Stimulated activated memory B cell treated with anti-CD40 and anti-IgM and Interleukin-4, amounts not matched to agents 10 μg/mL and 1 μg/mL and 100 μg/mL, for 72 hours (primary cell): ENCODE data around the gene SOX13.

Experiments used
- ATAC-seq: fragments of 150-1000 bp; cut with Tn5 transposase; 2 replicates; pipeline ENCODE4 v1.10.0; 2021
- H3K27ac Mint-ChIP-seq: one replicate; pipeline ENCODE4 v1.8.0; 2022; ENCODE audit warnings: mild to moderate bottlenecking, mixed read lengths
- H3K27me3 Mint-ChIP-seq: one replicate; pipeline ENCODE4 v1.8.0; 2022; ENCODE audit warnings: mixed read lengths
- H3K36me3 Mint-ChIP-seq: one replicate; pipeline ENCODE4 v1.8.0; 2022; ENCODE audit warnings: mixed read lengths
- H3K4me1 Mint-ChIP-seq: one replicate; pipeline ENCODE4 v1.8.0; 2022; ENCODE audit warnings: mixed read lengths
- H3K4me3 Mint-ChIP-seq: one replicate; pipeline ENCODE4 v1.8.0; 2022; ENCODE audit warnings: mild to moderate bottlenecking, moderate library complexity, mixed read lengths
- H3K9me3 Mint-ChIP-seq: one replicate; pipeline ENCODE4 v1.8.0; 2022; ENCODE audit warnings: mixed read lengths

The SOX13 gene

GRCh38 chr1:204142032-204142974 lies 69.4 kb downstream of the SOX13 start:
- H3K27ac Mint-ChIP-seq: no peak overlapping the region
- peaks cover 39% of the 10 kb centered on the region for H3K27me3 Mint-ChIP-seq
- no peak for ATAC-seq
- H3K9me3 Mint-ChIP-seq: peaks cover 3% of the 10 kb centered on the region
- H3K4me1 Mint-ChIP-seq: no peaks in the 10 kb centered on the region
- H3K4me3 Mint-ChIP-seq: no peak overlapping the region
- no peaks in the 10 kb centered on the region for H3K36me3 Mint-ChIP-seq

DNA sequence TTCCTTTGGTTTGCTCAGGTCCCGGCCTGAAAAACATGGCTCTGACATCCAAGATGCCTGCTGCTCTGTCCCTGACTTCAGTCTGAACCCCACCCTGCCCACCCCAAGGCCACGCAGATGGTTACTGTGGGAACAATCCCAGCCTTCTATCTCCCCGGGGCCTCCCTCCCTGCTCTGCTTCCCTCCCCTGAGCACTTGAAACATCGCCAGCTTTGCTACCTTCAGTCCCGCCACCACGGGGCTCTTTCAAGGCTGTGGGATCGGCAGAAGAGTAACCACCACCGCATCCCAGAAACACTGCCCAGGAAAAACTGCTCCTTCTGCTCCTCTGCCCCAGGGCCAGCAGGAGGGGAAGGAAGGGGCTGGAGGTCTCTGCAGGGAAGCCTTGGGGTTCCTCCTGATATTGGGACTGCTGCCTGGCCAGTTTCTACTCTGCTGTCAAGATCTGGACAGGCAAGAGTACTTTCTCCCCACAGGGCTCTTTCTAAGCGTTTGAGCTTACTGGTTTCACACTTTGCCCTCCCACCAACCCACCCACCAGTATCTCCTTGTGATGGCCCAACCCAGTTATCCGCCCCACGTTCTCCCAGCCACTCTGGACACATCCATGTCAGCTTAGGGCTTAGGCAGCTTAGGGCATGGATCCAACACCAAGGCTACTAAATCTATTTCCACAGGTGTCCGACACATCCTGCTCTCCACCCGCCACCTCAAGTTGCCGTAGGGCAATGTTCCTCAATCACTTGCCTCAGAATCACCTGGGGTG lies 70.5 kb downstream of the SOX13 start:
- no peaks in the 10 kb centered on the region for H3K36me3 Mint-ChIP-seq
- no peak overlapping the region for H3K27ac Mint-ChIP-seq
- H3K9me3 Mint-ChIP-seq: peaks cover 3% of the 10 kb centered on the region
- peaks cover 34% of the 10 kb centered on the region for H3K27me3 Mint-ChIP-seq
- H3K4me3 Mint-ChIP-seq: no peak overlapping the region
- peaks cover under 1% of the 10 kb centered on the region for H3K4me1 Mint-ChIP-seq
- no peak for ATAC-seq

- no peak for ATAC-seq
- Mint-ChIP-seq H3K4me3 (no peak overlapping the region), H3K36me3 (no peaks in the 10 kb centered on the region), H3K9me3 (peaks cover 2% of the 10 kb centered on the region), H3K27me3 (peaks cover 30% of the 10 kb centered on the region), H3K27ac (no peak overlapping the region), H3K4me1 (peaks cover 11% of the 10 kb centered on the region)
These were observed 72.2 kb downstream of the SOX13 start for GRCh38 chr1:204145033-204145504.

DNA sequence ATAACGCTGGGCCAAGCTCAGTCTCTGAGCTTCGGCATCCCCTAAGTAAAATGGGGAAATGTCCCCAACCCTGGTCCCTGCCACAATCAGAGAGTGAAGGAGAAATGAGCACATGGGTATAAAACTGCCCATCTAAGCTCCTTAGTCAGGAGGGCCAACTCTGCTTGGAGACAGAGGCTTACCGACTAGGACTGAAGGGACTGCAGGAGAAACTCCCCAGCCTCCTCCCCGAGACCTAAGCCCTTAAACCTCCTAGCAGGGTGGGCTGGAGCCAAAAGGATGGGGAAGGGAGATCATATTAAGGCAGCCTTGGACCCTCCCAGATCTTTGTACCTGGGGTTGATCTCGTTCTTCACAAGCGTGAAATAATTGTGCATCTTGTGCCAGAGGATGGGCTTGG lies 73.4 kb downstream of the SOX13 start:
- ATAC-seq: no peak
- Mint-ChIP-seq H3K27ac (no peak overlapping the region), H3K27me3 (peaks cover 27% of the 10 kb centered on the region), H3K4me1 (peaks cover 11% of the 10 kb centered on the region), H3K9me3 (no peaks in the 10 kb centered on the region), H3K4me3 (no peak overlapping the region), H3K36me3 (no peaks in the 10 kb centered on the region)

- Mint-ChIP-seq H3K4me3 (no peak overlapping the region), H3K36me3 (no peaks in the 10 kb centered on the region), H3K4me1 (peaks cover 11% of the 10 kb centered on the region), H3K27ac (no peak overlapping the region), H3K27me3 (peaks cover 23% of the 10 kb centered on the region), H3K9me3 (no peaks in the 10 kb centered on the region)
- no peak for ATAC-seq
These were observed 74.0 kb downstream of the SOX13 start for GRCh38 chr1:204146965-204147364.

- Mint-ChIP-seq H3K4me3 (no peak overlapping the region), H3K27ac (no peak overlapping the region), H3K4me1 (peaks cover 16% of the 10 kb centered on the region), H3K36me3 (no peaks in the 10 kb centered on the region), H3K9me3 (no peaks in the 10 kb centered on the region), H3K27me3 (peaks cover 23% of the 10 kb centered on the region)
- no peak for ATAC-seq
These were observed 74.8 kb downstream of the SOX13 start for GRCh38 chr1:204147406-204148383.

DNA sequence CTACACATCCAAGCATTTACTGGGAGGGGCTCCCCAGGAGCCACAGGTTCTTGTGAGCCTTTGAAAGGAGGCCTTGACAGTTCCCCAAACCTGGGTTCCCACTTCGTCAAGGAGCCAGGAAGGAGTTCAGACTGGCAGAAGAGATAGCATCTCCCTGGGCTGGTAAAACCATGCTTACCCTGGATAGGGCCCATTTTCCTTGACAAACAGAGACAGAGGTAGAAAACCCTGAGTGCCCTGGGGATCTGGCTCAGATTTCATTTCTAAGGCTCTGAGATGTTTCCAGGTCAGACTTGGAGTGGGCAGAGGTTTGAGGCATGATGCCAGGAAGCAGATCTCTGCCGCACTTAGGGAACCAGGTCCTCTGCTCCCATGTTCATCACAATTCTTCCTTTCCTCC lies 76.2 kb downstream of the SOX13 start:
- ATAC-seq: no peak
- Mint-ChIP-seq H3K27ac (no peak overlapping the region), H3K4me1 (peaks cover 16% of the 10 kb centered on the region), H3K27me3 (peaks cover 26% of the 10 kb centered on the region), H3K4me3 (no peak overlapping the region), H3K36me3 (no peaks in the 10 kb centered on the region), H3K9me3 (no peaks in the 10 kb centered on the region)

DNA sequence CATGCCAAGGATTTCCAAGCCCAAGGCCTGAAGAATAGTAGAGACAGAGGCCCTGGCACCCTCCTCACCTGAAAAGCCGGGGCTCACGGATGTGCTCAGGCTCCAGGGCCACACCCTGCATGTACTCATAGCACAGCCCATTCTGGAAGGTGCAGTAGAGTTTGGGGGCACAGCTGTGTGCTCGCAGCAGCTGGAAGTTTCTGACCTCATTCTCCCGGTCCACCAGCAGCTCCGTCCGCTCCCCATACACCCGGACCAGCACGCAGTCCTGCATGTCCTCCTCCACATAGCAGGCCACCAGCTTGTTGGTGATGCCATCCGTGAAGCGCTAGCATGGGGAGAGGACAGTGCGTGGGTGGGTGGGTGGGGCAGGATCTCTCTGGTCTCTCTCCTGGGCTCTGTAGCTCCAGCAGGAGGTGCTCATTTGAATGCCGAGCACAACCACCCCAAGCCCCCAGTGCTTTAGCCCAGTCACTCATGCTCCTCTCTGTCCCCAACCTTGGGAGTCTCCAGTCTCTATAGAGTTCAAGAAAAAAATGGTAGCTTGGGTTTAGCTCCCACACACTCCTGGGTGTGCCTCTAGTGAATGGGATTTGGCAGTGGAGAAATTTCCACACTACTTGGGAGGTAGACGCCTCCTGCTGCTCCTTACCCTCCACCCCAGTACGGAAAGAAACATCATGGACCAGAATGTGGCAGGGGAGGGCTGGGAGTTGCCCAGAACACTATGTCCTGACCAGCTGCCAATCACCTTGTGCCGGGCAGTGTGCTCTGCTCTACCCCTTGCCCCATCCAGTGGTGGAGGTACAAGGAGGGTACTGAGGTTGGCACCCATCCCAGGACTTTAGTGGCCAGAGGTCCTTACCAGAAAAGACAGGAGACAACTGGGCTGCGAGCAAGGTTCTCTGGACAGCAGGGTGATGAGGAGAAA lies 77.0 kb downstream of the SOX13 start:
- Mint-ChIP-seq H3K4me3 (no peak overlapping the region), H3K4me1 (peaks cover 16% of the 10 kb centered on the region), H3K36me3 (no peaks in the 10 kb centered on the region), H3K9me3 (no peaks in the 10 kb centered on the region), H3K27me3 (peaks cover 26% of the 10 kb centered on the region), H3K27ac (no peak overlapping the region)
- ATAC-seq: no peak

DNA sequence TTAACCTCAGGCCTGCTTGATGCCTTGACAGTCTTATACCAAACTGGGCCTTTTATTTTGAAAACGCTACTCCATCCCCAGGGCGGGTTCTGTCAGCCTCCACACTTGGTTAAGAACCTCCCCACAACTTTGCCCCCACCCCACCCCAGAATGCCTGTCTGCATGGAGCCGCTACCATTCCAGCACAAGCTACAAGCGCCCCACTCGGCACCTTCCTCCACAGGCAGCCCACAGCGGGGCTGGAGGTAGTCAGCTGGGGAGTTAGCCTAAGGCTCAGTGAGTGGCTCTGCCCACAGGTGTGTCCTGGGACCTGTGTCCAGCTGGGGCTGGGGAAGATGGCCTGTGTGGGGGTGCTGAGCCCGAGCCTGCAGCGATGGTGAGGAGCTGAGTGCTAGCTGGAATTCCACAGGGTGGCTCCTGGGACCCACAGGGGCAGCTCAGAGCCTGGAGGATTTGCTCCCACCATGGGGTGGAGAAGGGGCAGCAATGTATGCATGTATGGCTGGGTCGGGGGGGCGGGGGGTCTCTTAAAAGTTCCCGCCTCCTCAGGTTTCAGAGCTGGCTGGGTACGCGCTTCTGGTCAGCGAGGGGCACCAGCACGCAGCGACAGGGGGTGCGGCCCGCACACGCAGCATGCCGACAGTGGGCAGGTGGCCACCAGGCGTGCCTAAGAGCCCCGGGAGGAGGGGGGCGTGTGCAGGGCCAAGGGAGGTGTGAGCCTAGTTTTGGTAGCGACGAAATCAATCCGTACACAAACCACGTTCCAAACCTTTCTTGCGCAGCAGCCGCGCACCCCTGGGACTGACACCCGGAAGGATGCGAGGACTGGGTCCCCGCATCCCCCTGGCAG lies 78.0 kb downstream of the SOX13 start:
- Mint-ChIP-seq H3K4me1 (peaks cover 16% of the 10 kb centered on the region), H3K27ac (no peak overlapping the region)

DNA sequence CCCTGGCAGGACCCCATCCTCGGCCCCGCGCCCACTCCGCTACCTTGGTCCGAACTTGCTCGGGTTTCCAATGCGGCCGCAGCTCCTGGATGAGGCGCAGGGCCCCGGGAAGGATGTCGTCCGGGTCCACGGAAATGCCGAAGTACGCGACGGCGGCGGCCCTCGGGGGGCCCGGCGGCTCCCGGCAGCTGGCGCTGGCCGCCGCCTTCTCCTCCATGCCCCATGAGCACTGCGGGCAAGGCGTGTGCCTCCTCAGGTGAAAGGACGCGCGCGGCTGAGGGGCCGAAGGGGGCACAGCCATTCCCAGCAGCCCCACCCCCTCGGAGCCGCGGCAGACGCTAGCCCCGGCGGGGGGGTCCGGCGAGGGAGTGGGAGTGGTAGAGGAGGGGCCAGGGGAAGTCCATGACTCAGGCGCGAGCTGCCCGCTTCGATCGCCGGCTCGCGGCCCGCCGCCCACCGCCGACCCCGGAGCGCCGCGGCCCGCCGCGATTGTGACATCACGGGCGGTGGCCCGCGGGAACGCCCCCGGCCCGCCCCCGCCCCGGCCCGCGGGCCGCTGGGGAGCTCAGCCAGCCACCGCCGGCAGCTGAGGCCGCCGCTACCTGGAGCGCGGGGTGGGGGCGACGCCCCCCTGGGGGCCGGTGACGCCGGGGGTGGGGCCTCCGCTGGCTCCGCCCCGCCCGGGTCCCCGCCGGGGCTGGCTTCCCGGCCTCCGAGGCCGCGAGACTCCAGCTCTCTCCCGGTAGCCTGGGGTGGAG lies 78.8 kb downstream of the SOX13 start, which contains the start of gene ETNK2:
Gene ETNK2 (minus strand): TSS at position 493 of the 758 bp plus-strand sequence. CDS start 192 bp downstream, at position 301.
- H3K4me3 Mint-ChIP-seq: peak within 1 kb of the TSS; percentile 72
- H3K4me1 Mint-ChIP-seq: peaks cover 16% of the 10 kb centered on the region
- H3K9me3 Mint-ChIP-seq: no peaks in the 10 kb centered on the region
- no peak within 1 kb of the TSS for H3K27ac Mint-ChIP-seq
- peak; percentile 50 for ATAC-seq
- peaks cover 33% of the 10 kb centered on the region for H3K27me3 Mint-ChIP-seq
- no peaks in the 10 kb centered on the region for H3K36me3 Mint-ChIP-seq

More for the DNA sequence above, 78.0 kb downstream of the SOX13 start:
- no peaks in the 10 kb centered on the region for H3K36me3 Mint-ChIP-seq
- peaks cover 27% of the 10 kb centered on the region for H3K27me3 Mint-ChIP-seq
- H3K9me3 Mint-ChIP-seq: no peaks in the 10 kb centered on the region
- peak overlapping the region; percentile 72 for H3K4me3 Mint-ChIP-seq
- no peak for ATAC-seq

DNA sequence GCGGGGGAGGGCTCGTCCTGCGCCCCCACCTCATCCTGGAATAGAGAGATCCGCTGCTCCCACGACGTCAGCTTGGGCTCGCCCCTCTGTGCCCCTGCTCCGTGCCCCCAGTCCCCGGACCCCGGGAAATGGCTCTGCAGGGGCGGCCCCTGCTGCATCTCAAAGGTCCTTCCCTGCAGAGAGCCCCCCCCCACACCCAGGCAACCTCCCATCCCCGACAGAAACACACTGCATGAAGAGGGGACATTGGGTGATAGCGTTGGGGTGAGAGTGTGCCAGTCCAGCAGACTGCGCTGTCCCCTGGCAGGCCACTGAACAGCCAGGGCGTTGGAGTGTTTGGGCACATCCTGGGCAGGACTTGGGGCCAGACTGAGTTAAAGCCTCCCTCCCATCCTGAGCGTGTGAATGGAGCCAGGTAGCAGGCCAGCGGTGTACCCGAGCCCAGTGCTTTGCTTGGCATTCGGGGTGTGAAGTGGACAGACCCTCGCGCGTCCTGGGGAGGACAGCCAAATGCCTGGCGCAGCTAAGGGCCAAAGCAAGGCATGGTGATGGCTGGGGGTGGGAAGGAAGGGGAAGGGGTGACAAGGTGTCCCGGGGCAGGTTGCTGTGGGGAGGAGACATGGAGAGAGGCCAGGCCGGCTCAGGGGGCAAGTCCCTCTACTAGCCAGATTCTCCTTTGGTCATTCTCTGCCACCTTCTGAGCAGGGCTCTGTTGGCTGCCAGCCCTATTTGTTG lies 79.6 kb downstream of the SOX13 start:
- Mint-ChIP-seq H3K9me3 (no peaks in the 10 kb centered on the region), H3K36me3 (no peaks in the 10 kb centered on the region), H3K4me3 (peak overlapping the region; percentile 66), H3K4me1 (peaks cover 16% of the 10 kb centered on the region), H3K27ac (no peak overlapping the region), H3K27me3 (peaks cover 33% of the 10 kb centered on the region)
- no peak for ATAC-seq

DNA sequence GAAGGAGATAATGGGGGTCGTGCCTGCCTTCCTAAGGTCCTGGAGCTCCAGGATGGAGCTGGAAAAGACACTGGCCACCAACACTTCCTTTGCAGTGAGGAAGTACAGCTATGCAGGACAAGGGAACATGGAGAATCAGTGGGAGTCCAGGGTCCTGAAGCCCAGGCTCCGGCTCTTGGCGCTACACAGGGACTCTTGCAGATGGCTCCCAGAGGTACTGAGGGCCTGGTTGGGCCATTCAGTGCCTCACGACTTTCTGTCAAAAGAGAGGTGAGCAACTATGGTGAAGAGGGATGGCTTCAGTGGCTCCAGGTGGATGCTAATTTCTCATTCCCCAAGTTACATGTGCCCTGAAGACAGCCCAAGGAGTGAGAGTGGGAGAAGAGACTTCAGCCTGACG lies 80.8 kb downstream of the SOX13 start:
- no peak for ATAC-seq
- H3K4me3 Mint-ChIP-seq: no peak overlapping the region
- H3K27me3 Mint-ChIP-seq: peaks cover 39% of the 10 kb centered on the region

More for the DNA sequence above, 80.8 kb downstream of the SOX13 start:
- no peaks in the 10 kb centered on the region for H3K9me3 Mint-ChIP-seq
- no peaks in the 10 kb centered on the region for H3K36me3 Mint-ChIP-seq
- peaks cover 13% of the 10 kb centered on the region for H3K4me1 Mint-ChIP-seq
- no peak overlapping the region for H3K27ac Mint-ChIP-seq
